ENCODE results near the gene FMNL2. TPM values are rescaled to one million over a fixed set of nuclear protein-coding genes. Genes with fewer than 3 reads are reported as not detected.
A peak's percentile ranks its signal among the peaks of the same experiment; 100 is the strongest.
"Not testable (repeated sequence)": the region's sequence is repeated elsewhere in the genome, so short reads cannot be mapped to it uniquely, and the experiment has no call there.

Gene FMNL2
- polyA plus RNA-seq (ENCODE audit: insufficient read length in 12 of 12): 10 to 100 TPM in 11 of 12 donors, not detected in 1; 18.6 to 49.7 (median 26.7) TPM
- long read RNA-seq, donor 1, partial matches to known transcripts: 5 of 5 reads
- long read RNA-seq, donor 1, other reads (novel, unspliced or antisense): 0 of 5 reads
- long read RNA-seq, donor 2: 0 reads
- long read RNA-seq, donor 3: 0 reads
- long read RNA-seq, donor 4: 0 reads
- long read RNA-seq, donor 5, partial matches to known transcripts: 5 of 5 reads
- long read RNA-seq, donor 5, other reads (novel, unspliced or antisense): 0 of 5 reads
- long read RNA-seq, donor 6: 0 reads
- long read RNA-seq, donor 7: 0 reads
- long read RNA-seq, donor 8, partial matches to known transcripts: 90 of 90 reads
- long read RNA-seq, donor 8, other reads (novel, unspliced or antisense): 0 of 90 reads
- long read RNA-seq, donor 9: 0 reads
- long read RNA-seq, donor 10, partial matches to known transcripts: 0 of 1 reads
- long read RNA-seq, donor 10, other reads (novel, unspliced or antisense): 0 of 1 reads
- long read RNA-seq, donor 11, partial matches to known transcripts: 7 of 7 reads
- long read RNA-seq, donor 11, other reads (novel, unspliced or antisense): 0 of 7 reads

DNA sequence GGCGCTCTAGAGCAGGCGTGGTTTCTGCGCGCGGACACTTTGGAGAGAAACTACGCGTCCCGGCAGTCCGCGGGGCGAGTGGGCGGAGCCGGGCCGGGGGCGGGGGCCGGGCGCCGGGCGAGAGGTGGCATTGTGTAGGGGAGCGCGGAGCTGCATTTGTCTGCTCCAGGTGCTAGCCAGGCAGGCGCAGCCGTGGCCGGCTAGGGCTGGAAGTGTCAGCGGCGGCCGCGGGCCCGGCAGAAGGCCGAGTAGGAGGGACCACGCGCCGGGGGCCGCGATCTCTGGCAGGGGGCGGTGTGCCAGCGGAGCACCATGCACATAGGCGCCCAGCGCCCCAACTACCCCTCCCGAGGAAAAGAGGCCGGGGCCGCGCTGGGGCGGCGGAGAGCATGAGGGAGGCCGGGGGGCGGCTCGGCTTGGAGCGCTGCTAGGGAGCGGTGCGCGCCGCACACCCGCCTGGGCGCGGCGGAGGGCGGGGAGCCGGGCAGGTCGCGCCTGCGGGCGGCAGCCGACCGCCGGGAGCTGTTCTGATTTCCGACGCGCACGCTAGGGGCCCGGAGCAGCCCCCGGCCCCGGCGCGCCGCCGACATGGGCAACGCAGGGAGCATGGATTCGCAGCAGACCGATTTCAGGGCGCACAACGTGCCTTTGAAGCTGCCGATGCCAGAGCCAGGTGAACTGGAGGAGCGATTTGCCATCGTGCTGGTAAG lies at the start of gene FMNL2:
FMNL2 (plus strand) TSS at position 159 of the 710 bp plus-strand sequence.
- DNase-seq: peak; percentile 84

DNA sequence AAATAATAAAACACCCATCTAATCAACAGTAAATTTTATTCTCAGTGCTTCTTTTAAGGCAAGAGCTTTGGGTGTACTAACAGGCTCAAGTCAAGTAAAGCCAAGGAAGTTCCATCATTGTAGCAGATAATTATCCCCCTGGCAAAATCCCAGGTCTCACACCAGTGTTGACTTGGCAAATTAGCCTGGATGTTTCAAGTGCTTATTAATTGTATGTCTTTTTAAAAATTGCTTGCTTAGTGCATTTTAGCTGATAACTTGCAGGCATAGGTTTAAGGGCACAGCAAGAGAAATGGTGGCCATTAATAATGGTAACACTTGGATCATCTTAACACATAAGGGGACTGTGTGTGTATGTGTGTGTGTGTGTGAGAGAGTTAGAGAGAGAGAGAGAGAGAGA lies 42.0 kb upstream of the FMNL2 start:
- no peak for DNase-seq

DNA sequence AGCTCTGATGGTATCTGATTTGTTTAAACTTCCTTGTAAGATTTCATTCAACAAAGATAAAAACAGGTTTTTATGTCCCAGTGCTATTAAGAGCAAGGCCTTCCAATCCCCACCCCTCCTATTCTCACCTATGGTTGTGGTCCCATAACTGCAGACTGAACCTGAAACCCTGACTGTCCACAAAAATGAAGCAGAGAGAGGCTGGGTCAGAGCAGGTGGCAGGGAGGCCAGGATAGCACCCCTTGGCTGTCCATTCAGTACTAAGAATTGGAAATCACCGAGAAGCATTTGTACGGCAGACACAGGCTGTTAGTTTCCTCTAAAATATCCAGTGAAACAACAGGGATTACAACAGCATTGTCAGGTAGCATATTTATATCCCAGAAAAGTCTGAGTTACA lies 37.3 kb upstream of the FMNL2 start:
- no peak for DNase-seq

DNA sequence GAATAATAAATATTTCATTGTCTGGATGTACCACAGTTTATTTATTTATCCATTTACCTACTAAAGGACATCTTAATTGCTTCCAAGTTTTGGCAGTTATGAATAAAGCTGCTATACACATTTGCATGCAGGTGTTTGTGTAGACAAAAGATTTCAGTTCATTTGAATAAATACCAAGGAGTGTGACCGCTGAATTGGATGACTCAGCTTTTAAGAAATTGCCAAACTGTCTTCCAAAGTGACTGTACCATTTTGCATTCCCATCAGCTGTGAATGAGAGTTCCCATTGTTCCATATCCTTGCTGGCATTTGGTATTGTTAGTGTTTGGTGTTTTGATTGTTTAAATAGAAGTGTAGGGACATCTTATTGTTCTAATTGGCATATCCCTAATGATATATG lies 36.2 kb upstream of the FMNL2 start:
- DNase-seq: no peak

DNA sequence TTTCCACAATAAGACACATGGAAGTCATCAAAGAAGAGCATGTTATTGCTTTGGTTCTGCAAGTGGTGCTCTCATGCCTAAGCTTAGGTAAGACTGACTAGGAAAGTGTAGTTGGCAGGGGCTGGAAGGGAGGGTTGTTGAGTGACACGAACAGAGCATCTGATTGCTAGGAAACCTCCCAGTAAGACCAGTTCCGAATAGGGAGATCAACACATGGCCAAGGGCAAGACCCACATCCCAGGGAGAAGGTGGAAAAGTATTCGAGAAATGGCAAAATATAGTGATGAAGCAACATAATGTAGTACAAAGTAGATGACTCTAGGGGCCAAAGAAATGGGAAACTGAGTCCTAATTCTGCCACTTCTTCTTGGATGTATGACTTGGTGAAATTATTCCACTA lies 33.8 kb upstream of the FMNL2 start:
- no peak for DNase-seq

DNA sequence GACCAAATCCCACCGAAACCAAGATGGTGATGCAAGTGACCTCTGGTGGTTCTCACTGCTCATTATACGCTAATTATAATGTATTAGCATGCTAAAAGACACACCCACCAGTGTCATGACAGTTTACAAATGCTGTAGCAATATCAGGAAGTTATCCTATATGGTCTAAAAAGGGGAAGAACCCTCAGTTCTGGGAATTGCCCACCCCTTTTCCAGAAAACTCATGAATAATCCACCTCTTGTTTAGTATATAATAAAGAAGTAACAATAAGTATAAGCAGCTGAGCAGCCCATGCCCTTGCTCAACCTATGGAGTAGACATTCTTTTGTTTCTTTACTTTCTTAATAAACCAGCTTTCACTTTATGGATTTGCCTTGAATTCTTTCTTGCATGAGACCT lies 31.0 kb upstream of the FMNL2 start:
- DNase-seq: no peak

DNA sequence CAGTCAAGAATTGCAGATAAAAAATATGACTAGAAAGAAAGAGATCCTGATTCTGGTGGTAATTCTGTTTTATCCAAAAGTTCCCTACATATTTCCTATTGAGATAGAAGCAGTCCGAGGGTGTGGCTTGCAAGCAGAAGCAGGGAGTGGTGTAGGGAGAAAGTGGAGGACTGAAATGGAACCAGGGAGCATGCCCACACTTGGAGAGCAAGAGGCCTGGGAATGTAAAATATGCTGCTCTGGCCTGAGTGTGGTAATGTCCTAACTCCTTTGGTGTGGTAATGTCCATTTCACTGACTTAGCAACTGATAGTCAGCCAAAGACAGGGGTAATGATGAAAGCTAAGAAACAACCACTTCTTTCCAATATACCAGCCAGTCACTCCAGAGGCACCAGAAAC lies 30.1 kb upstream of the FMNL2 start:
- DNase-seq: no peak

DNA sequence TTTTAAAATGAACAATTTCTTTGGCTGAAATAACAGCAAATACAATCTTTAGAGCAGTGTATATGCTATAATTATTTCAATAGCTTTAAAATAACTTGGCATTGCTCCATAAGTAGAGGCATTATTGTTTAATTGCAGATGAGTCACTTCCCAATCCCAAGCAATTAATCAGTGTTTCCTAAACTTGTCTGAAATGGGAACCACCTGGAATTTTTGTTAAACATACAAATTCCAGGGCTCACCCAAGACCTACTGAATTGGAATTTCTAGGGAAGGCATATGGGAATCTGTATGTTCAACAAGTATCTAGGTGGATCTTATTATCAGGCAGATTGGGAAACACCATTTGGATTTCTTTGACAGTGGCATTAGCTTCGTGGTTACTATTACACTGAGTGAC lies 27.1 kb upstream of the FMNL2 start:
- DNase-seq: no peak

DNA sequence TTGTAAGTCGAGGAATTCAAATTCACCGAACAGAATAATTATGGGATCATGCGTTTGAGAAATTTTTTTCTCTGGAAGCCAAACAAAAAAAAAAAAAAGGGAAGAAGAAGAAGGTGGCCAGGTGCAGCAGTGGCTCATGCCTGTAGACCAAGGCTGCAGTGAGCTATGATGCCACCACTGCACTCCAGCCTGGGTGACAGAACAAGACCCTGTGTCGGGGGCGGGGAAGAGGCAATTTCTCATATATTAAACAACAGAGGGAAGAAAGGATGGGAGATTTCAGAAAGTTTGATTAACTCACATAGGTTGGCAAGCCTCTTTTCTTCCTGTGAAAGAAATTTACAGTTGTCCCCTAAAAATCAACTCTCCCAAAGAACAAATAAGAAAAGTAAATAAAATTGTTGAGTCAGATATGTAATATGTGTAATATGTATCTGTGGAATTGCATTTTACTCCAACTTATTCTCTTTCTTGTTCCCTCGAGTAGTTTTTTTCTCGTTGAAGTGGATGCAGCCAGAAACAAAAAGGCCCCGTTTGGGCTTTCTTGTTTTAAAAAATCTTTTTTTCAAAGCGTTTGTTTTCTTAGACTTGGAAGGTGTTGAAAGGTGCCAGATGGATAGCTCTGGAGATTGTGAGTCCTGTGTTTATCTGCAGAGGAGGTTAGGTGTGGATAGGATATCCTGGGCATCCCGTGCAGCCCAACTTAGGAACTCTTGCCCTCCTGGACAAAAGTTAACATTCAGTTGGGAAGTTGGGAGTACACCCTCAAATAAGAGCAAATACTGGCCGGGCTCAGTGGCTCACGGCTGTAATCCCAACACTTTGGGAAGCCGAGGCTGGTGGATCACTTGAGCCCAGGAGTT lies 25.4 kb upstream of the FMNL2 start:
- no peak for DNase-seq

DNA sequence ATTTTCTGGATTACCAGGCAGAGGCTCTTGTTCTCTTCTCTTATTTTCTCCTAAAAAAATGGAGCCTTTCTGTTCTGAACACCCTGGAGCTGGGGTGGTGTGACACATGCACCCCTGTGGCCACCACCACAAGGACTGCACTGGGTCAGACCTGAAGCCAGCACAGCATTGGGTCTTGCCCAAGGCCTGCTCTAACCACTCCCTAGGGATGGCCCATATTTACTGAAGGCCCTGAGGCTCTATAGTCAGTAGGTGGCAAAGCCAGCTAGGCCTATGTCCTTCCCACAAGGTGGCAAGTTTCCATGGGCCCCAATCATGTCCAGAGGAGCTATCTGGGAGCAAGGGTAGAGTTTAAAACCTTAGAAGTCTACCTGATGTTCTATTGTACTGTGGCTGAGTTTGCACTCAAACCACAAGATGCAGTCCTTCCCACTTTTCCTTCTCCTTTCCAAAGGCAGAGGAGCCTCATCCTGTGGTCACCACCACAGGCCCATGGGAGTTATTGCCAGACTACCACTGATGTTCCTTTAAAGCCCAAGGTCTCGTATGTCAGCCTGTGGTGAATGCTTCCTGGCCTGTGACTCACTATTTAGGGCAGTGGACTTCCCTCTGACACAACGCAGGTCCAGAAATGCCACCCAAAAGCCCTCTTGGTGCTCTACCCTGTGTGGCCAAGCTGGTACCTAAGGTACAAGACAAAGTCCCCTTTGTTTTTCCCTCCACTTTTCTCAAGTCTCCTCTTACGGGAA lies 15.0 kb upstream of the FMNL2 start:
- no peak for DNase-seq

DNA sequence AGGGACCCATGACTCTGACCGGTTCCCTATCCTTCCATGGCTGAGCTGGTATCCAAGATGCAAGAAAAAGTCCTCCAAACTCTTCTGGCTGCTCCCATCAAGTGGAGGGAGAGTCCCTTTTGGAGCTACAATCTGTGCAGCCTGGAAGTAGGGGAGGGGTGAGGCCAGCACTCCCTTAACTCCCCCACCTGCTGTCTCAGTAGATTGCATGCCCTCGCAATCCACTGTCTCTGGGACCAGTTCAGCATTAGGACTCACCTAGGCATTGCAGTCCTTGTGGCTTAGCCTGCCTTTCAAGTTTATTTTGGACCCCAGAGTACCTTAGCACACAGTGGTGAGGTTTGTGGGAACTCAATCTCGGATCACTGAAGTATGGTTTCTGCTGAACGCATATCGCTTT lies 14.2 kb upstream of the FMNL2 start:
- no peak for DNase-seq

DNA sequence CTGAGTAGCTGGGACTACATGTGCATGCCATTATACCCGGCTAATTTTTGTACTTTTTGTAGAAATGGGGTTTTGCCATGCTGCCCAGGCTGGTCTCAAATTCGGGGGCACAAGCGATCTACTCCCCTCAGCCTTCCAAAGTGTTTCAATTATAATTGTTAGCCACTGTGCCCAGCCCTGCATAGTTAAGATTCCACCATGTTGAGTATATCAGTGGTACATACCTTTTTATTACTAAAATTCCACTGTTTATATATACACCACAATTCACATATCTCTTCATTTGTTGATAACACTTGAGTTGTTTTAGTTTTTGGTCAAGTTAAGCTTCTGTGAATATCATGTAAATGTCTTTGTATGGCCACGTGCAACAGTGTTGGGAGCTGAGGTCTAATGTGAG lies 12.8 kb upstream of the FMNL2 start:
- DNase-seq: no peak

DNA sequence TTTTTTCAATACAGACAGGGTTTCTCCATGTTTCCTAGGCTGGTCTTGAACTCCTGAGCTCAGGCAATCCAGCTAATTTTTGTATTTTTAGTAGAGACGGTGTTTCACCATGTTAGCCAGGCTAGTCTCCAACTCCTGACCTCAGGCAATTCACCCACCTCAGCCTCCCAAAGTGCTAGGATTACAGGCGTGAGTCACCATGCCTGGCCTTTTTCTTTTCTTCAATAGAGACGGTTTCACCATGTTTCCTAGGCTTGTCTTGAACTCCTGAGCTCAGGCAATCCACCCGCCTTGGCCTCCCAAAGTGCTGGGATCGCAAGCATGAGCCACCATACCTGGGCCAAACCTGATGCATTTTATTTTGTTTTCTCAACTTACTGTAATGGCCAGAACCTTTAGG lies 9.8 kb upstream of the FMNL2 start:
- DNase-seq: not testable (repeated sequence)

DNA sequence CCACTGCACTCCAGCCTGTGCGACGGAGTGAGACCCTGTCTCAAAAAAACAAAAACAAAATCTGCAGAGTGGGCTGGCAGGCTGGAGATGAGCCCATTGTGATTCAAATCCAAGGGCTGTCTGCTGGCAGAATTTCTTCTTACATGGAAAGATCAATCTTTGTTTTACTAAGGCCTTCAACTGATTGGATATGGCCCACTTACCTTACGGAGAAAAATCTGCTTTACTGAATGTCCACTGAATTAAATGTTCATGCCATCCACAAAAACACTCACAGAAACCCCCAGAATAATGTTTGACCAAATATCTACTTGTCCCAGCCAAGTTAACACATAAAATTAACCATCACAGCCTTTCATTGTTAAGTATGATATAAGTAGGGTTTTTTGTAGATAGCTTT lies 8.3 kb upstream of the FMNL2 start:
- no peak for DNase-seq

DNA sequence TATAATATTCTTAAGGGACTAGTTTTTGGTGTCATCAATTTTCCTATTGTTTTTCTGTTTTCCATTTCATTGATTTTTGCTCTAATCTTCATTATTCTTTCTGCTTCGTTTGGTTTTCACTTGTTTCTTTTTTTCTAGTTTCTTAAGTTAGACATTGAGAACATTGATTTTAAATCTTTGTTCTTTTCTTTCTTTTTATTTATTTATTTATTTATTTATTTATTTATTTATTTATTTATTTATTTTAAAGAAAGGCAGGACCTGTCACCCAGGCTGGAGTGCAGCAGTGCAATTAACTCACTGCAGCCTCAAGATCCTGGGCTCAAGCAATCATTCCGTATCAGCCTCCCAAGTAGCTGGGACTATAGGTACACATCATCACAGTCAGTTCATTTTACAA lies 7.0 kb upstream of the FMNL2 start:
- DNase-seq: no peak

DNA sequence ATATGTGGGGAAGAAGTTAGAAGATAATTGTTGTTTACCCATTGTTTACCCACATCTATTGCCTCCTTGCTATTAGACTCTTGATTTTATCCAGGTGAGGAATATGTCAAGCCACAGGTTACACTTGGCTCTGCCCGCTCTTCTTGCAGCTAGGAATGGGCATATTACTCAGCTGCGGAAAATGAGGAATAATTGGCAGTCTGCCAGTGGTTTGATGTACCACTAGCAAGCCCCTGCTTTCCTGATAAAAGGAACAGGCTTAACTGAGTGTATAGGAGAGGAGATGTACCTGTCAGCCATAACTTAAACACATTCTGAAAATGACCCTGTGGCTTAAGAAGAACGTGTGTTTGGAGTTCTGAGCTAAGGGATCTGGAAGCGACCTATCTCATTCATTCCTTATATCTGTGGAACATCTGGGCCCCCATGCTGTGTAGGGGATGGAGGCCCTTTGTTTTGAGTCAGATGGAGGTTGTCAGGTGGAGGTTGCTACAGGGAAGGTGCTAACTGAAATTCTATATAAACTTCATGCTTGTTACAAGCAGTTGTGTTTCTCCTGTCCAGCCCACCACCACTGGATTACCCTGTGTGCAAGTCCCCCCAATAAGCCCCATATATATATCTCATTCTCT lies 4.6 kb upstream of the FMNL2 start:
- no peak for DNase-seq

DNA sequence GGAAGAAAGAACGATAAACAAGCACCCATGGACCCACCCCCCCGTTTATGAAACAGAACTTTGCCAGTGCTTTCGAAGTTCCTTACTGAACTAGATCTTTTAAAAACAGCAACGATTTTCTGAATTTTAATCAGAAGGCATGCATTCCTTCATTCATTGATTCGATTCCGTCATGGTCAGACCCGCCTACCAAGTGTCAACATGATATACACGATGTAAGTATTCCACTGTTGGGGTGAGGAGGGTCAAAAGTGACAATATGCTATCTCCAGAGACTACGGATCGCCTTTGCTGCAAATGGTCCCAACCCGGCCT lies 316 bp upstream of the FMNL2 start:
- DNase-seq: no peak

DNA sequence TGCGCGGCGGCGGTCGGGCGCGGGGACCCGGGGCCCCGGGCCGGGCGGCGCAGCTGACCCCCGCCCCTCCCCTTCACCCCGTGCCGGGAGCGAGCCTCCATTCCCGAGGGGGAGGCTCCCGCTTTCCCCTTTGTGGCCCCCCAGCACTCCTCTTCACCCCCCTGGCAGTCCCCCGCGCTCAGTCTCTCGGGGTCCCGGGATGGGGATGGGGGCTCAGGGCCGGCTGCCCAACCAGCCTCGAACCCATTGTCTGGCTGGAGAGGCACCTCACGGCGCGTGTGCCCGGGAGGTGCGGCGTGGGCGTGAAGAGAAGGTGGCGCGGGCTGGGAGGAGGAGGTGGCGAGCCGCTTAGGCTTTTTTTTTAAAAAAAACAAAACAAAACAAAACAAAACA lies 748 bp downstream of the FMNL2 start:
- DNase-seq: no peak

DNA sequence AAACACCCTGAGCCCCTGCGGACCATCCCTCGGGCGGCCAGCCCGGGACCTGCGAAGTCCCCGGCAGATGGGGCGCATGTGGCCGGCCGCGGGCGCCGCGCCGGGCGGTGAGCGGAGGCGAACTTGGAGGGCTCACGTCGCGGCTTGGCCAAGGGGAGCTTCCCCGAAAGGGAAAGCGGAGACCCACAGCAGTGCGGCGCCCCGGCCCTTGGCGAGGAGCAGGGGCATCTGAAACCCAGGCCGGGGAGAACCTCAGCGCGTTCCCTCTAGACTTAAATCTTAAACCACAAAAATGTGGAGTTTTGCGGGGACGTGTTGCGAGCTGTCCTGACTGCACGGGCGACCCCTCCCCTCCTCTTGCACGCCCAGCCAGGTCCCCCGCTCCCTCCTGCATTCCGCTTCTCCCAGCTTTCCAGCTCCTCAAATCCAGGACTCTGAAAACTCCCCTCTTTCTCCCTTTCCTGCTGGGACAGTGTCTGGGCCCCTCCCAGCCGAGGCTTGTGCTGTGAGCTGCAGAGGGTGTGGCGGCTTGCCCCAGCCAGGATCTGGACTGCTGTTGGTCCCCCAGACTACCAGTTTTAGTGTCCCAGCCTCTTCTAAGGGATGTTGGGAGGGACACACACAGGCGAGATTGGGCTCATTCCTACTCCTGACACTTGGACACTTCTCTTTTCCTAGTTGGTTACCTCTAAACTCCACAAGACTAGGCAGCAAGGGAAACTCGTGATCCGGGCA lies 1.3 kb downstream of the FMNL2 start:
- DNase-seq: peak; percentile 60

DNA sequence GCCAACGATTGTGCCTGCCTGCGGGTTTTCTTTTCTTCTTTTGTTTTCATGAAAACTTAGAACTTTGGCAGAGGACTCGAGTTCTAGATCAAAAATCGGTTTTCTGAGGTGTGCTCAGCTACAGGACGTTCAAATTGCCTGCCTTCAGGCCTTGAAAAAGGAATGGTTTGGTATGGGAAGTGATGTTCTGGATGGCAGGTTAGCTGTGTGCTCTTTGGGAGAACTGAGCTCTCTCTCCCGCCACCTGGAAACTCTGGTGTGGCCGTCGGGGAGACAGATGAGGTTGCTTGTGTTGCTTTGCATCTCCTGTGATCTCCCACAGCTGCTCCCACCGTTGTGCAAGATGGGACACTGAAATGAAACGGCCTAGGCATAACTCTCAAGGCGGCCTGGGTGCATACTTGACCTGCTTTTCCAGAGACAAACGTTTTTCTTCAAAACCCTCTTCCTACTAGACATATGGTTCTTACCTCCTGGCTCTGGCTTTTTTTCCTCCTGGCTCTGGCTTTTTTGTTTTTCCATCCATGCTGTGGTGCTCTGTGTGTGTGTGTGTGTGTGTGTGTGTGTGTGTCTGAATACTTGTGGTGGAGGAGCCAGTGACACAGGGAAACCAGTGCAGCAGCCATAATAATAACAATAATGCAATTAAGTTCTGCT lies 2.0 kb downstream of the FMNL2 start:
- DNase-seq: peak; percentile 47
